Measurements from ENCODE around the gene TBC1D20.
"Not testable (repeated sequence)": the region's sequence is repeated elsewhere in the genome, so short reads cannot be mapped to it uniquely, and the experiment has no call there.

TBC1D20 gene

GRCh38 chr20:475463-476357, 13.4 kb upstream of the TBC1D20 start:
- no peak for DNase-seq

- no peak for DNase-seq
Measured at GRCh38 chr20:474581-474980, 12.2 kb upstream of the TBC1D20 start.

- no peak for DNase-seq
Measured at GRCh38 chr20:472889-473292, 10.6 kb upstream of the TBC1D20 start.

- no peak for DNase-seq
Measured at GRCh38 chr20:472137-472846, 10.0 kb upstream of the TBC1D20 start.

- DNase-seq: no peak
Measured at GRCh38 chr20:469746-470490, 7.6 kb upstream of the TBC1D20 start.

- DNase-seq: no peak
Measured at GRCh38 chr20:467755-468154, 5.4 kb upstream of the TBC1D20 start.

- peak; percentile 35 for DNase-seq
Measured at GRCh38 chr20:461254-462198, 807 bp downstream of the TBC1D20 start.

- DNase-seq: no peak
Measured at GRCh38 chr20:460707-461106, 1.6 kb downstream of the TBC1D20 start.

GRCh38 chr20:460180-460579, 2.2 kb downstream of the TBC1D20 start:
- no peak for DNase-seq

GRCh38 chr20:458776-459175, 3.6 kb downstream of the TBC1D20 start:
- no peak for DNase-seq

GRCh38 chr20:454951-455350, 7.4 kb downstream of the TBC1D20 start:
- DNase-seq: no peak

- DNase-seq: not testable (repeated sequence)
Measured at GRCh38 chr20:452021-452420, 10.3 kb downstream of the TBC1D20 start.

- DNase-seq: no peak
Measured at GRCh38 chr20:445514-446336, 16.6 kb downstream of the TBC1D20 start.

GRCh38 chr20:444862-445426, 17.4 kb downstream of the TBC1D20 start:
- DNase-seq: no peak

- DNase-seq: no peak
Measured at GRCh38 chr20:444117-444516, 18.2 kb downstream of the TBC1D20 start.

- no peak for DNase-seq
Measured at GRCh38 chr20:443223-443775, 19.0 kb downstream of the TBC1D20 start.

- DNase-seq: no peak
Measured at GRCh38 chr20:440636-441035, 21.7 kb downstream of the TBC1D20 start.

GRCh38 chr20:440148-440547, 22.2 kb downstream of the TBC1D20 start:
- no peak for DNase-seq

GRCh38 chr20:438571-439469, 23.5 kb downstream of the TBC1D20 start:
- DNase-seq: peak; percentile 39

Measured in effector CD4-positive, alpha-beta T cell (primary cell).